Measurements from ENCODE around the gene CEP76. TPM values are rescaled to one million over a fixed set of nuclear protein-coding genes. Genes with fewer than 3 reads are reported as not detected.

Gene CEP76
- total and polyA plus RNA-seq, 2 donors (not counting 1 experiment from before 2014, with no cell fraction given): 5.3 to 10.0 TPM

DNA sequence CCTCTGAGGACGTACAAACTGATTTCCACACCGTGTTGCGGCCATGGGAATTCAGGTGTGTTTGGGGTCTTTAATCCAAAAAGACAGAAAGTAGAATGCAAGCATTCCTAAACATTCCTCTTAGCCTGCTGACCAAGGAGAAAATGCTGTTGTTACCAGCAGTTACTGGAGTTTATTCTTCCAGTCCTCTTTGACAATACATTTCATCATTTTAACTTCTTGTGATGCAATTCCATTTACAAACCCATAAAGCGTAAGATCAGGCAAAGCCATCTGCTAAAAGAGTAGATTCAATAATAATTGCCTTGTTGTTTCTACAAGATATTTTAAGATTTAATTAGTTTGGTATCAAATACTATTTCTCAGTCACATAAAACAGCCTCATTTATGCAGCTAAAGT is 77.3 kb downstream of the CEP76 start:
- Mint-ChIP-seq H3K4me1 (no peaks in the 10 kb centered on the region), H3K27ac (no peak overlapping the region), H3K27me3 (peaks cover 5% of the 10 kb centered on the region), H3K4me3 (no peak overlapping the region), H3K9me3 (ENCODE audit: insufficient read depth) (no peaks in the 10 kb centered on the region)
- H3K9me3 ChIP-seq (ENCODE audit: control extremely low read depth in 1 of 3, control insufficient read depth in 2 of 3, insufficient read depth in 1 of 3, low read length in 2 of 3): no peaks in the 10 kb centered on the region
- H3K4me2 ChIP-seq (replicated peaks; ENCODE audit: low read depth, low read length, poor library complexity, severe bottlenecking): no peak overlapping the region
- intact Hi-C loops (cut with micrococcal nuclease): no loop called here
- no peak overlapping the region for H2AFZ ChIP-seq (ENCODE audit: insufficient read depth, low read depth, low read length, poor library complexity, severe bottlenecking)
- no peaks in the 10 kb centered on the region for H3K36me3 ChIP-seq (replicated peaks in 1 of 2; ENCODE audit: control extremely low read depth in 1 of 2, control insufficient read depth in 1 of 2, extremely low read depth in 1 of 2, insufficient read depth in 2 of 2, low read length in 1 of 2)
- no peaks in the 10 kb centered on the region for H3K79me2 ChIP-seq (ENCODE audit: control insufficient read depth, insufficient read depth, low read length)
- ChIA-PET CTCF (no interaction called here), POLR2A (interaction anchor here (0.7 kb wide), 1 partner anchor 10 kb away, joined by 7 read pairs; no protein-coding TSS in a partner anchor)
- H4K20me1 ChIP-seq (ENCODE audit: control insufficient read depth, insufficient read depth, low read length, poor library complexity, severe bottlenecking): no peaks in the 10 kb centered on the region
- H3K4me3 ChIP-seq (ENCODE audit: control extremely low read depth in 1 of 5, extremely low read depth in 1 of 5, insufficient read depth in 1 of 5, low read depth in 2 of 5, low read length in 4 of 5): no peak overlapping the region
- no CpG with 5 or more reads among the region's 4 CpGs for WGBS (ENCODE audit: insufficient coverage)
- no peak for DNase-seq
- H3K27me3 ChIP-seq (replicated peaks in 1 of 4; ENCODE audit: control extremely low read depth in 1 of 4, control insufficient read depth in 3 of 4, insufficient read depth in 4 of 4, low read length in 3 of 4): no peaks in the 10 kb centered on the region
- no peak overlapping the region for H3K9ac ChIP-seq (ENCODE audit: low read length)
- H3K27ac ChIP-seq (ENCODE audit: low read length in 2 of 2): no peak overlapping the region
- TF ChIP-seq, protein P1, sequence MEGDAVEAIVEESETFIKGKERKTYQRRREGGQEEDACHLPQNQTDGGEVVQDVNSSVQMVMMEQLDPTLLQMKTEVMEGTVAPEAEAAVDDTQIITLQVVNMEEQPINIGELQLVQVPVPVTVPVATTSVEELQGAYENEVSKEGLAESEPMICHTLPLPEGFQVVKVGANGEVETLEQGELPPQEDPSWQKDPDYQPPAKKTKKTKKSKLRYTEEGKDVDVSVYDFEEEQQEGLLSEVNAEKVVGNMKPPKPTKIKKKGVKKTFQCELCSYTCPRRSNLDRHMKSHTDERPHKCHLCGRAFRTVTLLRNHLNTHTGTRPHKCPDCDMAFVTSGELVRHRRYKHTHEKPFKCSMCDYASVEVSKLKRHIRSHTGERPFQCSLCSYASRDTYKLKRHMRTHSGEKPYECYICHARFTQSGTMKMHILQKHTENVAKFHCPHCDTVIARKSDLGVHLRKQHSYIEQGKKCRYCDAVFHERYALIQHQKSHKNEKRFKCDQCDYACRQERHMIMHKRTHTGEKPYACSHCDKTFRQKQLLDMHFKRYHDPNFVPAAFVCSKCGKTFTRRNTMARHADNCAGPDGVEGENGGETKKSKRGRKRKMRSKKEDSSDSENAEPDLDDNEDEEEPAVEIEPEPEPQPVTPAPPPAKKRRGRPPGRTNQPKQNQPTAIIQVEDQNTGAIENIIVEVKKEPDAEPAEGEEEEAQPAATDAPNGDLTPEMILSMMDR (IDR thresholded peaks at IDR 0.05): no peak
- no peak for TF ChIP-seq EZH2 (IDR thresholded peaks at IDR 0.05; ENCODE audit: borderline replicate concordance, insufficient read depth, low read depth, low read length, poor library complexity, severe bottlenecking)
- no peaks in the 10 kb centered on the region for H3K4me1 ChIP-seq (ENCODE audit: control insufficient read depth in 2 of 2, insufficient read depth in 2 of 2, low read length in 2 of 2)
- no peak for ATAC-seq (ENCODE audit: low read depth)

Other genes with a start within 250 kb of the CEP76 start
- gene SPIRE1, start 44.6 kb downstream of the CEP76 start, total RNA-seq: 3.0 and 4.0 TPM in 2 replicates
- 0.22 and 0.45 TPM in 2 replicates for gene SPIRE1, start 44.6 kb downstream of the CEP76 start, polyA plus RNA-seq
- 61.2 and 64.1 TPM in 2 replicates for gene PSMG2, start 319 bp upstream of the CEP76 start, total RNA-seq
- gene PSMG2, start 319 bp upstream of the CEP76 start, polyA plus RNA-seq: 30.4 and 31.8 TPM in 2 replicates
- 64.8 and 75.5 TPM in 2 replicates for gene PTPN2, start 181.5 kb upstream of the CEP76 start, total RNA-seq
- gene PTPN2, start 181.5 kb upstream of the CEP76 start, polyA plus RNA-seq: 41.2 and 62.4 TPM in 2 replicates
- gene SEH1L, start 245.3 kb upstream of the CEP76 start, total RNA-seq: 46.4 and 48.1 TPM in 2 replicates
- 8.7 and 12.2 TPM in 2 replicates for gene SEH1L, start 245.3 kb upstream of the CEP76 start, polyA plus RNA-seq

All from B cell (primary cell).